Activated CD4-positive, alpha-beta T cell treated with anti-CD3 and anti-CD28 coated beads, Interleukin-2, amount 10 ng/mL, durations not matched to agents 24 days and 14 days (primary cell): ENCODE measurements around the gene FGF22. TPM values are rescaled to one million over a fixed set of nuclear protein-coding genes. Genes with fewer than 3 reads are reported as not detected.
A peak's percentile ranks its signal among the peaks of the same experiment; 100 is the strongest.
"Not testable (repeated sequence)": the region's sequence is repeated elsewhere in the genome, so short reads cannot be mapped to it uniquely, and the experiment has no call there.

Source experiments
- DNase-seq: peaks from one replicate; pipeline ENCODE4 v3.0.0; 2022
- H3K27ac Mint-ChIP-seq: one replicate; pipeline ENCODE4 v1.8.0; 2022; ENCODE audit warnings: mild to moderate bottlenecking, mixed read lengths
- H3K27me3 Mint-ChIP-seq: one replicate; pipeline ENCODE4 v1.8.0; 2022; ENCODE audit warnings: mixed read lengths
- H3K36me3 Mint-ChIP-seq: one replicate; pipeline ENCODE4 v1.8.0; 2022; ENCODE audit warnings: low read depth, mild to moderate bottlenecking, mixed read lengths
- H3K4me1 Mint-ChIP-seq: one replicate; pipeline ENCODE4 v1.8.0; 2021; ENCODE audit warnings: mixed read lengths
- H3K4me3 Mint-ChIP-seq: one replicate; pipeline ENCODE4 v1.8.0; 2022; ENCODE audit warnings: mild to moderate bottlenecking, moderate library complexity, mixed read lengths
- H3K9me3 Mint-ChIP-seq: one replicate; pipeline ENCODE4 v1.8.0; 2021; ENCODE audit warnings: mixed read lengths
- intact Hi-C: fragments of 100-400 bp; cut with micrococcal nuclease; formaldehyde crosslinking; loops from one replicate; pipeline ENCODE4 v1.15.1; 2023
- total RNA-seq: library from RNA; stranded (reverse); gene quantifications from 2 replicates; pipeline ENCODE4 v1.2.3, GENCODE V29; 2022

FGF22 gene
- total RNA-seq, 1 donor from 2014 or later: not detected

GRCh38 chr19:622666-623065 is 17.0 kb upstream of the FGF22 start:
- intact Hi-C loops: no loop called here
- no peak overlapping the region for H3K27ac Mint-ChIP-seq
- no peak overlapping the region for H3K4me3 Mint-ChIP-seq
- H3K27me3 Mint-ChIP-seq: no peaks in the 10 kb centered on the region
- no peaks in the 10 kb centered on the region for H3K9me3 Mint-ChIP-seq
- peaks cover 24% of the 10 kb centered on the region for H3K36me3 Mint-ChIP-seq
- H3K4me1 Mint-ChIP-seq: peaks cover 2% of the 10 kb centered on the region
- no peak for DNase-seq

- intact Hi-C loops: no loop called here
- Mint-ChIP-seq H3K27ac (no peak overlapping the region), H3K4me1 (peaks cover 2% of the 10 kb centered on the region), H3K4me3 (no peak overlapping the region), H3K9me3 (no peaks in the 10 kb centered on the region), H3K27me3 (no peaks in the 10 kb centered on the region), H3K36me3 (peaks cover 25% of the 10 kb centered on the region)
- no peak for DNase-seq
Observed at GRCh38 chr19:623175-623916, 16.3 kb upstream of the FGF22 start.

GRCh38 chr19:623974-624373 is 15.7 kb upstream of the FGF22 start:
- DNase-seq: no peak
- intact Hi-C loops: no loop called here
- Mint-ChIP-seq H3K9me3 (no peaks in the 10 kb centered on the region), H3K4me3 (no peak overlapping the region), H3K4me1 (peaks cover 4% of the 10 kb centered on the region), H3K27me3 (no peaks in the 10 kb centered on the region), H3K27ac (no peak overlapping the region), H3K36me3 (peaks cover 26% of the 10 kb centered on the region)

- H3K36me3 Mint-ChIP-seq: peaks cover 27% of the 10 kb centered on the region
- no peaks in the 10 kb centered on the region for H3K9me3 Mint-ChIP-seq
- DNase-seq: no peak
- intact Hi-C loops: no loop called here
- no peak overlapping the region for H3K4me3 Mint-ChIP-seq
- no peaks in the 10 kb centered on the region for H3K27me3 Mint-ChIP-seq
- H3K4me1 Mint-ChIP-seq: peaks cover 5% of the 10 kb centered on the region
- no peak overlapping the region for H3K27ac Mint-ChIP-seq
Observed at GRCh38 chr19:624433-625109, 15.1 kb upstream of the FGF22 start.

- intact Hi-C loops: no loop called here
- Mint-ChIP-seq H3K4me1 (peaks cover 5% of the 10 kb centered on the region), H3K36me3 (peaks cover 26% of the 10 kb centered on the region), H3K9me3 (no peaks in the 10 kb centered on the region), H3K27ac (peak overlapping the region; percentile 52), H3K4me3 (no peak overlapping the region), H3K27me3 (no peaks in the 10 kb centered on the region)
- no peak for DNase-seq
Observed at GRCh38 chr19:625257-625656, 14.4 kb upstream of the FGF22 start.

GRCh38 chr19:626566-626965 is 13.1 kb upstream of the FGF22 start:
- intact Hi-C loops, DNase-seq, H3K4me1 Mint-ChIP-seq, H3K4me3 Mint-ChIP-seq, H3K9me3 Mint-ChIP-seq, H3K27me3 Mint-ChIP-seq, H3K27ac Mint-ChIP-seq: not testable (repeated sequence)
- H3K36me3 Mint-ChIP-seq: peaks cover 35% of the 10 kb centered on the region

GRCh38 chr19:628168-628567 is 11.5 kb upstream of the FGF22 start:
- Mint-ChIP-seq H3K27me3 (no peaks in the 10 kb centered on the region), H3K9me3 (no peaks in the 10 kb centered on the region), H3K27ac (no peak overlapping the region), H3K36me3 (peaks cover 42% of the 10 kb centered on the region), H3K4me3 (no peak overlapping the region), H3K4me1 (peaks cover 8% of the 10 kb centered on the region)
- DNase-seq: peak; percentile 69
- intact Hi-C loops: no loop called here

GRCh38 chr19:629515-629914 is 10.2 kb upstream of the FGF22 start:
- H3K27me3 Mint-ChIP-seq, intact Hi-C loops, DNase-seq, H3K9me3 Mint-ChIP-seq, H3K27ac Mint-ChIP-seq, H3K4me3 Mint-ChIP-seq: not testable (repeated sequence)
- Mint-ChIP-seq H3K36me3 (peaks cover 41% of the 10 kb centered on the region), H3K4me1 (peaks cover 17% of the 10 kb centered on the region)

GRCh38 chr19:629961-630714 is 9.5 kb upstream of the FGF22 start:
- no peak overlapping the region for H3K27ac Mint-ChIP-seq
- H3K4me1 Mint-ChIP-seq: peaks cover 17% of the 10 kb centered on the region
- intact Hi-C loops: loop anchor here (5.0 kb wide), 1 partner anchor 98 kb away; the partner anchor contains the start of gene CDC34
- no peak overlapping the region for H3K4me3 Mint-ChIP-seq
- H3K36me3 Mint-ChIP-seq: peaks cover 41% of the 10 kb centered on the region
- no peaks in the 10 kb centered on the region for H3K27me3 Mint-ChIP-seq
- DNase-seq: no peak
- no peaks in the 10 kb centered on the region for H3K9me3 Mint-ChIP-seq

GRCh38 chr19:632579-633067 is 7.1 kb upstream of the FGF22 start:
- DNase-seq: peak; percentile 77
- H3K4me1 Mint-ChIP-seq: peaks cover 16% of the 10 kb centered on the region
- H3K9me3 Mint-ChIP-seq: no peaks in the 10 kb centered on the region
- H3K4me3 Mint-ChIP-seq: peak overlapping the region; percentile 98
- peak overlapping the region; percentile 97 for H3K27ac Mint-ChIP-seq
- H3K27me3 Mint-ChIP-seq: no peaks in the 10 kb centered on the region
- H3K36me3 Mint-ChIP-seq: peaks cover 33% of the 10 kb centered on the region
- intact Hi-C loops: loop anchor here (1.0 to 5.0 kb wide), 5 partner anchors 30 to 165 kb away; partner anchors contain the start of genes BSG, CDC34 and PTBP1

- Mint-ChIP-seq H3K27me3 (no peaks in the 10 kb centered on the region), H3K4me3 (peak within 1 kb of the TSS; percentile 98), H3K9me3 (no peaks in the 10 kb centered on the region), H3K27ac (peak within 1 kb of the TSS; percentile 97), H3K4me1 (peaks cover 17% of the 10 kb centered on the region), H3K36me3 (peaks cover 30% of the 10 kb centered on the region)
- DNase-seq: peak; percentile 99
- intact Hi-C loops: loop anchor here (1.0 to 5.0 kb wide), 5 partner anchors 29 to 164 kb away; partner anchors contain the start of genes BSG, CDC34 and PTBP1
Observed at GRCh38 chr19:633068-633785, 6.5 kb upstream of the FGF22 start, which contains the start of gene POLRMT. Gene POLRMT (minus strand): TSS chr19:633537. CDS start chr19:633512, 25 bp downstream.

- Mint-ChIP-seq H3K4me1 (peaks cover 14% of the 10 kb centered on the region), H3K36me3 (peaks cover 22% of the 10 kb centered on the region), H3K27me3 (no peaks in the 10 kb centered on the region), H3K27ac (peak overlapping the region; percentile 97), H3K9me3 (no peaks in the 10 kb centered on the region), H3K4me3 (peak overlapping the region; percentile 98)
- intact Hi-C loops: loop anchor here (1.0 to 5.0 kb wide), 5 partner anchors 28 to 163 kb away; partner anchors contain the start of genes BSG, CDC34 and PTBP1
- no peak for DNase-seq
Observed at GRCh38 chr19:633786-634639, 5.7 kb upstream of the FGF22 start.
